GM13977 (cell line): Measurements from ENCODE around the gene ZNF423.

Experiments used
- DNase-seq: peaks from one replicate; pipeline ENCODE4 v3.0.0; 2012; ENCODE audit warnings: low spot score
- in situ Hi-C: fragments of 300-500 bp; cut with MboI; formaldehyde crosslinking; loops from one replicate; pipeline ENCODE4 v1.12.0; 2022; ENCODE audit warnings: low sequenced_read_pairs, low pct_unique_long_range_greater_than_20kb, mixed read lengths, inconsistent platforms; ENCODE audit not compliant: unreplicated experiment
- TF ChIP-seq, protein P1 (sequence below): IDR thresholded peaks from 2 replicates; pipeline ENCODE4 v1.5.1; 2012; ENCODE audit warnings: mild to moderate bottlenecking, control low read depth; ENCODE audit not compliant: insufficient read depth; ENCODE audit errors: extremely low read depth, missing control alignments

The ZNF423 gene

GRCh38 chr16:49588729-49589384 is 267.1 kb downstream of the ZNF423 start:
- TF ChIP-seq, protein P1, sequence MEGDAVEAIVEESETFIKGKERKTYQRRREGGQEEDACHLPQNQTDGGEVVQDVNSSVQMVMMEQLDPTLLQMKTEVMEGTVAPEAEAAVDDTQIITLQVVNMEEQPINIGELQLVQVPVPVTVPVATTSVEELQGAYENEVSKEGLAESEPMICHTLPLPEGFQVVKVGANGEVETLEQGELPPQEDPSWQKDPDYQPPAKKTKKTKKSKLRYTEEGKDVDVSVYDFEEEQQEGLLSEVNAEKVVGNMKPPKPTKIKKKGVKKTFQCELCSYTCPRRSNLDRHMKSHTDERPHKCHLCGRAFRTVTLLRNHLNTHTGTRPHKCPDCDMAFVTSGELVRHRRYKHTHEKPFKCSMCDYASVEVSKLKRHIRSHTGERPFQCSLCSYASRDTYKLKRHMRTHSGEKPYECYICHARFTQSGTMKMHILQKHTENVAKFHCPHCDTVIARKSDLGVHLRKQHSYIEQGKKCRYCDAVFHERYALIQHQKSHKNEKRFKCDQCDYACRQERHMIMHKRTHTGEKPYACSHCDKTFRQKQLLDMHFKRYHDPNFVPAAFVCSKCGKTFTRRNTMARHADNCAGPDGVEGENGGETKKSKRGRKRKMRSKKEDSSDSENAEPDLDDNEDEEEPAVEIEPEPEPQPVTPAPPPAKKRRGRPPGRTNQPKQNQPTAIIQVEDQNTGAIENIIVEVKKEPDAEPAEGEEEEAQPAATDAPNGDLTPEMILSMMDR: no peak
- in situ Hi-C loops: no loop called here
- no peak for DNase-seq

DNA sequence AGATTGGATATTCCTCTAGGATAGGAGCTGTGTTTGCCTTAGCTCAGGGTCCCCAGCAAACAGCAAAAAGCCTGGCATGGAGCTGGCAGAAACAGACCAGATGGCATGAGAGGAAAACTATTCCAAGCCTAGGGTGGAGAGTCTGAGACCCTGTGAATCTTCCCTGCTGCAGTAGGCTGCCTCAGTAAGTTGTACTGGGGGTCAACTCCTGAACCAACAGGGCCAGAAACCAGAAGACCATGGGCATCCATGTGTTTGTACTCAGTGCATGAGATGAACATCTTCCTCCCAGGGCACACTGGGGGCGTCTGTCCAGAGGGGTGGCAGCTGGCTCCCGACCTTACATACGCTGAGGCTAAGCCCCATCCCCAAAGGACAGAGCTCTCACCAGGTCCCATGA is 267.9 kb downstream of the ZNF423 start:
- TF ChIP-seq, protein P1: no peak
- no peak for DNase-seq
- in situ Hi-C loops: no loop called here

DNA sequence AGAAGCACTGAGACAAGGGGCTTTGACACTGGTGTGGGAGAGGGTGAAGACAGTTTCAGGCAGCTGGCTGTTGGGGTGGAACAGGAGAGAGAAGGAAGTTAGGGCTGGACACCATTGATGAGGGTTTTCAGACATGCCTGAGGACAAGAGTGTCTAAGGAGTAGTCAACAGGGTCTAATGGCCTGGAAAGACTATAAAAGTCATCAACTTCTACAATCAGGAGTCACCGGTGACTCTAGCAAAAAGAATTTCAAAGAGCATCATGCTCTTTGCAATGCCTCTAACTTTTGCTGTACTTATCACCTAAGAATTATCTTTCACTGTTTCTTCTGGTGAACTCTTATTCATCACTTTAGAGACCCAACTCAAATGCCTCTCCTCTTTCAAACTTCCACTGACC is 268.4 kb downstream of the ZNF423 start:
- TF ChIP-seq, protein P1: no peak
- no peak for DNase-seq
- in situ Hi-C loops: no loop called here

DNA sequence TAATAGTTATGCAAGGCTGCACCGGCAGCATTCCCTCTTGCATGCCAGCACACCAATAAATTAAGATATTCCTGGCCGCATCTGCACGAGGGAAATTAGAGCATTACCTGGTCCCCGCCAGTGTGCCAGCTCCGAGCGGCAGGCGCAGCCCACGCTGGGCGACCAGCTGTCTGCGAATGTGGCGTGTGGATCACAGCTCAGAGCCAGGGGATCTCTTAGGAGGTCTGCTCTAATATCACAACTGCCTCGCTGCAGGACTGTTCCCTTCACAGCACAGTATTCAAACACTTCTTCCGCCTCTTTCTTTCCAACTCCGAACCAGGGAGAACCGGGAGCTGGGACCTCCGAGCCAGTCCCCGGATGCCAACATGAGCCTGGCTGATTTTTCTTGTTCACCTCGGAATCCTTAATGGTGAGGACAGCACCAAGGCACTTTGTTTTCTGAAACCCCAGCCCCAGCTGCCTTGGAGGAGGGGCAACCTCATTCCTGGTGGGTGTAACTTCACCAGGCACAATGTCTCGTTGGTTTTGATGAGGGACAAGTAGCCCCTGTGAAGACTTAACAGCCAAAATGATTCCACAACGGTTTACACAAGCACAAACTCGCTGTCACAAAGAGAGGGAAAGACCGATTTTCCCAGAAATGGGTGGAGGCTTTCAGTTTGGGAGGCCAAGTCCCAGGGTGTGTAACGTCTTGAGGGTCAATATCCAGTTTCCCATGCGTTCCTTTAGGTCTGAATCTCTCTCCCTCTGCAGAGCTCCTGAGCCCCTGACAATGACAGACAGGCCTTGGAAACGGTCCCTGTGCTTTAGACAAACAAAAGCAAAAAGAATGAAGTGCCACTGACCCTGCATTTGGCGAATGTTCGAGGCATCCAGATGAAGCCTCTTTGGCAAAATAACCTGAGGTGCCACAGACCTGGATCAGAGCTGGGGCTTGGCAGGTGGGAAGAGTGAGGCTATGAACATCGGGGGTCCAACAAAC is 269.2 kb downstream of the ZNF423 start:
- in situ Hi-C loops: no loop called here
- TF ChIP-seq, protein P1: no peak
- no peak for DNase-seq

GRCh38 chr16:49585143-49585832 is 270.6 kb downstream of the ZNF423 start:
- TF ChIP-seq, protein P1: no peak
- DNase-seq: no peak
- in situ Hi-C loops: no loop called here

DNA sequence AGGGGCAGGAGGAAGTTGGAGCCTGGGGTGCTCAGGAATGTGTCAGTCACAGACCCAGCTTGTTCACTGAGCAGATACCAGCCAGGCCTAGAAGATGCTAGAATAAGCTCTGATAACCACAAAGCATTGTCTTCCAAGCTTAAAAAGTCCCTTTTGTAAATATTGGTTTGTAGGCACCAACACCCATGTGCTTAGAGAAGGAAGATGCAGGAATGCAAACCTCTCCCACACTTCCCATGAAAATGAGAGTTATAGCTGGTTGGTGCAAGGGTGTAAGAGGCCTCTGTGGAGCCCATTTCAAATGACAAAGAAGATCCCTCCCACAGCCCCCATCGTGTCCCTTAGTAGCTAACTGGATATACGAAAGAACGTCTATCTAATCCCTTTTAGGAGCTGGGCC is 272.0 kb downstream of the ZNF423 start:
- no peak for DNase-seq
- TF ChIP-seq, protein P1: no peak
- in situ Hi-C loops: no loop called here
